ENCODE data around the gene NOL3.

NOL3 gene

GRCh38 chr16:67155295-67156142 is 14.8 kb upstream of the NOL3 start:
- DNase-seq, result peak; percentile 72

- DNase-seq, result no peak
Observed at GRCh38 chr16:67156143-67156844, 14.0 kb upstream of the NOL3 start.

- no peak for DNase-seq
Observed at GRCh38 chr16:67157106-67157748, 13.1 kb upstream of the NOL3 start.

GRCh38 chr16:67157892-67158635 is 12.3 kb upstream of the NOL3 start:
- no peak for DNase-seq

- DNase-seq, result peak; percentile 70
Observed at GRCh38 chr16:67158637-67159600, 11.4 kb upstream of the NOL3 start.

GRCh38 chr16:67161595-67162058 is 8.7 kb upstream of the NOL3 start:
- no peak for DNase-seq

GRCh38 chr16:67162506-67163163 is 7.7 kb upstream of the NOL3 start:
- DNase-seq, result no peak

GRCh38 chr16:67163164-67163998 is 7.0 kb upstream of the NOL3 start:
- no peak for DNase-seq

- no peak for DNase-seq
Observed at GRCh38 chr16:67163999-67164558, 6.3 kb upstream of the NOL3 start.

GRCh38 chr16:67164599-67165061 is 5.7 kb upstream of the NOL3 start, which contains the start of gene HSF4:
Gene HSF4, plus strand, starts transcription at chr16:67164745. Its CDS starts 67 bp downstream, at chr16:67164812.
- DNase-seq, result no peak

- DNase-seq, result no peak
Observed at GRCh38 chr16:67165121-67166078, 4.9 kb upstream of the NOL3 start.

- DNase-seq, result no peak
Observed at GRCh38 chr16:67166110-67166547, 4.2 kb upstream of the NOL3 start.

GRCh38 chr16:67166598-67167168 is 3.7 kb upstream of the NOL3 start:
- DNase-seq, result no peak

- DNase-seq, result no peak
Observed at GRCh38 chr16:67167588-67167987, 2.8 kb upstream of the NOL3 start.

- no peak for DNase-seq
Observed at GRCh38 chr16:67169011-67169451, 1.3 kb upstream of the NOL3 start.

GRCh38 chr16:67169642-67170167 is 633 bp upstream of the NOL3 start:
- DNase-seq, result no peak

- no peak for DNase-seq
Observed at GRCh38 chr16:67170949-67171649, 761 bp downstream of the NOL3 start.

Data from effector CD4-positive, alpha-beta T cell (primary cell).